ENCODE measurements around the gene BAG3.

- no peak for TF ChIP-seq CTCF (IDR thresholded peaks at IDR 0.05)
- TF ChIP-seq POLR2A (IDR thresholded peaks at IDR 0.05) = no peak
Measured at GRCh38 chr10:119668461-119668860, 17.3 kb downstream of the BAG3 start.
